HG02798 (cell line): ENCODE results near the gene PRDM16.

Experiments used
- ATAC-seq: cut with Tn5 transposase; IDR thresholded peaks from one replicate; pipeline ENCODE4 v1.9.1; 2021; ENCODE audit warnings: mild to moderate bottlenecking; ENCODE audit not compliant: unreplicated experiment, poor library complexity

Gene PRDM16

GRCh38 chr1:3479511-3480368 lies 410.7 kb downstream of the PRDM16 start:
- no peak for ATAC-seq

- no peak for ATAC-seq
These were observed 411.3 kb downstream of the PRDM16 start for GRCh38 chr1:3480369-3480719.

- ATAC-seq: no peak
These were observed 412.0 kb downstream of the PRDM16 start for GRCh38 chr1:3481046-3481445.

GRCh38 chr1:3481836-3482375 lies 412.9 kb downstream of the PRDM16 start:
- ATAC-seq: no peak

GRCh38 chr1:3482378-3482849 lies 413.4 kb downstream of the PRDM16 start:
- ATAC-seq: no peak

GRCh38 chr1:3483380-3483779 lies 414.4 kb downstream of the PRDM16 start:
- no peak for ATAC-seq

GRCh38 chr1:3483801-3484444 lies 414.9 kb downstream of the PRDM16 start:
- ATAC-seq: no peak

GRCh38 chr1:3485016-3485415 lies 416.0 kb downstream of the PRDM16 start:
- ATAC-seq: no peak
